Glomerular endothelial cell (primary cell): ENCODE results near the gene ARL16. TPM values are rescaled to one million over a fixed set of nuclear protein-coding genes. Genes with fewer than 3 reads are reported as not detected.

ENCODE experiments used
- DNase-seq: peaks from one replicate; pipeline ENCODE4 v3.0.0-alpha.2; 2011; ENCODE audit warnings: low read depth, low spot score; ENCODE audit errors: extremely low read depth
- total RNA-seq: library from RNA; depleted of rRNA; stranded (reverse); fragments of >200 nt; gene quantifications from 2 replicates; pipeline ENCODE4 v1.2.3, GENCODE V29; 2015

Gene ARL16
- total RNA-seq, 1 donor from 2014 or later = 25.6 TPM

GRCh38 chr17:81673561-81674258, 9.9 kb downstream of the ARL16 start:
- DNase-seq = no peak

- no peak for DNase-seq
These were observed 10.6 kb downstream of the ARL16 start for GRCh38 chr17:81672954-81673353.

DNA sequence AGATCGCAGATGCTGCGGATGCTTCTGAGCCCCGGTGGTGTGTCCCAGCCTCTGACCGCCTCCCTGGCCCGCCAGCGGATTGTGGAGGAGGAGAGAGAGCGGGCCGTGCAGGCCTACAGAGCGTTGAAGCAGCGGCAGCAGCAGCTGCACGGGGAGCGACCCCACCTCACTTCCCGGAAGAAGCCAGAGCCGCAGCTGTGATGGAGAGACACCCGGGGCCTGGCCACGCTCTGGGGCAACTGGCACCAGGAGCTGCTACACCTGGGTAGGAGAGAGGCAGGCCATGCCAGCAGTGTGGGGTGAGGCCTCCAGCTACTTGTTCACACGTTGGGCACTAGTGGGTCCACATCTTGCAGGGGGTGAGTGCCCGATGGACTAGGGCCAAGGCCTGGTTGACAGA, 11.1 kb downstream of the ARL16 start:
- no peak for DNase-seq

DNA sequence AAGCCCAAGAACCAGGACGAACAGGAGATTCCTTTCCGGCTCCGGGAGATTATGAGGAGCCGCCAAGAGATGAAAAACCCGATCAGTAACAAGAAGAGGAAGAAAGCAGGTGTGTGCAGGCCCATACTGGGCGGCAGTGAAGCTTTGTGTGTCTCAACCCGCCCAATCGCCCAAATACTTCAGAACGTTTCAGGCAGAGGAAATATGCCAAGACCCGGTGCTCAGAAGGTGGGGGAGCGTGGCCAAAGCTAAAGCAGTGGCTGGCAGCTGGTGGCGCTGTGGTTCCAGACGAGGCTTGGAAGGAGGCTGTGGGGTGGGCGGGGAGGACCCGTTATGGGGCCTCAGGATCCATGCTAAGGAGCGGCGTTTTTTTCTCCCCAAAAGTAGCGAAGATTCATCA, 15.8 kb downstream of the ARL16 start:
- no peak for DNase-seq

- peak; percentile 66 for DNase-seq
These were observed 17.0 kb downstream of the ARL16 start, which contains the start of the genes CCDC137 and OXLD1 for GRCh38 chr17:81666342-81667191. Gene CCDC137 (plus strand): TSS chr17:81666737. CDS start chr17:81666767, 30 bp downstream. Gene OXLD1 (minus strand): TSS chr17:81666605. CDS start chr17:81666577, 28 bp downstream.

DNA sequence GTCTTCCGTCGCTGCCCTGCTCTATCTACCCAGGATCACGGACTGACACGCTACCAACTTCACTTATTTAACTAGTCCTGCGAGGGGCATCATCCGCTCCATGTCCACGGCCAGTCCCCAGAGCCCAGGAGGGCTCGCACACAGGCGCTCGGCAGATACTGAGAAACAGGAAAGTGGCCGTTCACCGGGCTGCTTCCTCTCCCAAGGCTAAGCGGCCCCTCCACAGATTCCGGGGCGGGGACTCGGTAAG, 17.6 kb downstream of the ARL16 start:
- DNase-seq = no peak

- no peak for DNase-seq
These were observed 18.1 kb downstream of the ARL16 start for GRCh38 chr17:81665205-81666091.

GRCh38 chr17:81664051-81664470, 19.5 kb downstream of the ARL16 start:
- no peak for DNase-seq

DNA sequence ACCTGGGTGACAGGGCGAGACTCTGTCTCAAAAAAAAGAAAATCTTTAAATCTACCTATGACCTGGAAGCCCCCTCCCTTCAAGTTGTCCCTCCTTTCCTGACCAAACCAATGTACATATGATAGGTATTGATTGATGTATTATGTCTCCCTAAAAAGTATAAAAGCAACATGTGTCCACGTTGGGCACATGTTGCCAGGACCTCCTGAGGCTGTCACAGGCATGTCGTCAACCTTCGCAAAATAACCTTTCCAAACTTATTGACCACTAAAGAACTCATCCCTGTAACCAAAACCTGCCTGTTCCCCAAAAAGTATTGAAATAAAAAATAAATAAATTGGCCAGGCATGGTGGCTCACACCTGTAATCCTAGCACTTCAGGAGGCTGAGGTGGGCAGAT, 21.6 kb downstream of the ARL16 start:
- DNase-seq = no peak

GRCh38 chr17:81660441-81660840, 23.2 kb downstream of the ARL16 start:
- no peak for DNase-seq

DNA sequence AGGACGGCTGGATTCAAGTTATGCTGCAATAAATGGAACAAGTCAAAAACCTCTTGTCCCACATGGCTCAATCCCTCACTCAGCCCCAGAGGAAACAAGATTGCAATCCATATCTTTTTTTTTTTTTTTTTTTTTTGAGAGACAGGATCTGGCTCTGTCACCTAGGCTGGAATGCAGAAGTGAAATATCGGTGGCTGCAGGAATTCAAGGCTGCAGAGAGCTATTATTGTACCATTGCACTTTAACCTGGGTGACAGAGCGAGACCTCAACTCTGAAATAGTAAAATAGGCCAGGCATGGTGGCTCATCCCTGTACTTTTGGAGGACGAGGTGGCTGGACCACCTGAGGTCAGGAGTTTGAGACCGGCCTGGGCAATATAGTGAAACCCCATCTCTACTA, 24.6 kb downstream of the ARL16 start:
- no peak for DNase-seq

DNA sequence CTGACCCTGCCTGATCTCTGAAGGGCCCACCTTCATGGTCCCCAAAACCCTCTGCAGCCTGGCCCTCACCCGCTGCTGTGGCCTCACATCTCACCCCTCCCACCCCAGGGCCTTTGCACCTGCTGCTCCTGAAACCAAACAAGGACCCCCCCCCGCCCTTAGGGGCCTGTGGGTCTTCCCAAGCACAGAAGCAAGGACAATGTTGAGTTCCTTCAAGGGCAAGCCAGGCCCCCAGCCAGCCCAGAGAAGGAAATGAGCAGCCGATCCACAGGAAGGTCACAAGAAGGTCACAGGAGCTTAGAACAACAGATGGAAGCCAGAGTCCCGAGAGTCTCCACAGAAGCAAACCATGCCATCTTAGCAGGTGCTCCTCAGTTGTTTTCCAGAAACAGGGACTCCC, 26.8 kb downstream of the ARL16 start:
- no peak for DNase-seq

DNA sequence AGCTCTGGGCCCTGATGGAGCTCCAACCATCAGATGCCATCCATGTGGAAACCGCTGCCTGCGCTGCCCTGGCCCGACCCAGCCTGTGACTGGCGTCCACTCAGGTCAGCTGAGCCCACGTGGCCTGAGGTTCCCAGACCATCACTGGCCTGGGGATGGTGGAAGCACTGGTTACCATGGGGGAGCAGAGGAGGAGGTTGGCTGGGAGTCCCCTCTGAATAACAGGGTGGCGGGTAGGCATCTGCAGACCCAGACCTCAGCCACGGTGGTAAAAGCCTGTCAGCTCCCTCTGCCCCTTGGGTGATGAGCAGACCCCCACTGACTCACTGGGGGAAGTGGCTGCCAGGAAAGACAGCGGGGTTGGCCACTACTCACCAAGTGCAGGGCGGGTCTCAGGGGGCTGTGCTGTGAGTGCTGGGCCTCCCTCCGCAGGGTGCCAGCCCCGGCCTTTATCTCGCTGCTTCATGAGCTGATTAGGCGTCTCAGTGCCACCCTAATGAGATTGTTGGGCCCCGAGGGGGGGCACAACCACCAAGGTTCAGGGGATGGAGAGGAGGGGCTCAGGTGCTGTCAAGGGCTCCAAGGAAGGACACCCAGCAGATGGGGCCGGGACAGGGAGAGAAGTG, 27.4 kb downstream of the ARL16 start, which contains the start of gene PDE6G:
Gene PDE6G (minus strand): TSS at position 425 of the 626 bp plus-strand sequence. CDS start 3,237 bp downstream, outside the sequence.
- DNase-seq = no peak

DNA sequence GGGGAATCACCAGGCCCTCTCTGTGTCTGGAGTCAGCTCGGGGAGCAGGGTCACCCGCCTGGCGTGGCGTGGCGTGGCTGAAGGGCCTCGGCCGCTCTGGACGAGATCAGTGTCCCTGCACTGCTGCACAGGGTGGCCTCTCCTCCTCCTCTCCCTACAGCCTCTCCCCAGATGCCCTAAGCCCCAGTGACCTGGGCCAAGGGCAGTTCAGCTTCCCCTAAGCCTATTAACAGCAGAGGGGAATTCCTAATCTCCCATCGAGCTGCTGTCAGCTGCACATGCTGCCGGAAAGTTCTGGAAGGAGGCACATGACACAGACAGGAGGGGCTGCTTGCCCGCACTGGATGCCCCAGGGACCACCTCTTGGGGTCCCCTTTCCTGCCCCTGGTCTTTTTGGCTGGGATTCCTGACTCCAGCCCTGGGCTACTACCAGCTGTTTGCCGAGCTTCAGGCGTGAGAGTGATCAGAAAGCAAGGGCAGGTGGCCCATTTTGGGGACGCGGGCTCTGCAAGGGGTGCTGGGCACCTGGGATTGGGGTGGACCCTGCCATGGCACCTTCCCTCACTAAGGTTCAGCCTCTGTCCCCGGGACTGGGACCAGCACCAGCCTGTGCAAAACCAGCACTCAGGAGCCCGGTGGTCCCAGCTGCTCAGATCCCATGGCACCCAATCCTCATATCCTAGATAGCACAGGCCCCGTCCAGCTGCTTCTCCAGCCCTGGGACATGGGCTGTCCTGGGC, 28.0 kb downstream of the ARL16 start:
- DNase-seq = no peak

GRCh38 chr17:81652906-81653771, 30.5 kb downstream of the ARL16 start:
- no peak for DNase-seq

GRCh38 chr17:81651692-81652091, 31.9 kb downstream of the ARL16 start:
- no peak for DNase-seq

- no peak for DNase-seq
These were observed 32.6 kb downstream of the ARL16 start for GRCh38 chr17:81650951-81651350.

DNA sequence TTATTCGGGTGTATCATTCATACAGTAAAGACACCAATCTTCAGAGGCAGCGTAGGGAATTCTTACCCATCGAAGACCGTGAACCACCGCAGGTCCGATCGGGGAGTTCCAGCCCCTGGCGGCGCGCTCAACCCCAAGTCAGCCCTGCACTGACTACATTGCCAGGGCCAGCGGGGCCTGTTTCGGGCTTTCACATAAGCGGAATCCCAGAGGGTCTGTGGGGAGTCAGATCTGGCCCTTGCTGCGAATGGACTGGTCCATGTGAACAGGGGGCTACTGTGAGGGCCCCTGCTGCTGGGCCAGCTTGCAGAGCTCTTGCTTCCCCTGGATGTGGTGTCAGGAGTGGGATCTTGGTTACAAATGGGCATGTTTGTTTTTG, 34.9 kb downstream of the ARL16 start:
- no peak for DNase-seq
